Cardiac septum (tissue), 1 donor: ENCODE measurements around the gene PPP1R17. TPM values are rescaled to one million over a fixed set of nuclear protein-coding genes. Genes with fewer than 3 reads are reported as not detected.

Source experiments
- total RNA-seq: library from RNA; stranded (reverse); fragmentation: NEBNext Ultra II Directional; extraction: Animal tissue kit (Norgen Biotek cat#: 25700); gene quantifications from one replicate; pipeline ENCODE4 v1.2.1, GENCODE V29; 2021
- donor health status: DM: no; HTN: no; CAD: no.

Gene PPP1R17
- total RNA-seq, 1 donor from 2014 or later = not detected

Other genes starting within 250 kb of the PPP1R17 start
- not detected for gene ITPRID1, start 173.1 kb upstream of the PPP1R17 start, total RNA-seq